Measurements from ENCODE around the gene LDHB.
A peak's percentile ranks its signal among the peaks of the same experiment; 100 is the strongest.
"Not testable (repeated sequence)": the region's sequence is repeated elsewhere in the genome, so short reads cannot be mapped to it uniquely, and the experiment has no call there.

The LDHB gene

GRCh38 chr12:21662122-21662792 lies 4.6 kb upstream of the LDHB start:
- no peak for DNase-seq (ENCODE audit: low spot score)

- not testable (repeated sequence) for DNase-seq (ENCODE audit: low spot score)
Measured at GRCh38 chr12:21661396-21662093, 3.9 kb upstream of the LDHB start.

GRCh38 chr12:21659383-21659782 lies 1.7 kb upstream of the LDHB start:
- DNase-seq (ENCODE audit: low spot score), result no peak

- peak; percentile 62 for DNase-seq (ENCODE audit: low spot score)
Measured at GRCh38 chr12:21656905-21657325, 727 bp downstream of the LDHB start.

- DNase-seq (ENCODE audit: low spot score), result no peak
Measured at GRCh38 chr12:21655591-21655990, 2.1 kb downstream of the LDHB start.

GRCh38 chr12:21651821-21652220 lies 5.8 kb downstream of the LDHB start:
- DNase-seq (ENCODE audit: low spot score), result no peak

GRCh38 chr12:21650997-21651396 lies 6.6 kb downstream of the LDHB start:
- no peak for DNase-seq (ENCODE audit: low spot score)

GRCh38 chr12:21649034-21649433 lies 8.6 kb downstream of the LDHB start:
- no peak for DNase-seq (ENCODE audit: low spot score)

- no peak for DNase-seq (ENCODE audit: low spot score)
Measured at GRCh38 chr12:21648378-21648777, 9.3 kb downstream of the LDHB start.

GRCh38 chr12:21647179-21647578 lies 10.5 kb downstream of the LDHB start:
- DNase-seq (ENCODE audit: low spot score), result no peak

- DNase-seq (ENCODE audit: low spot score), result peak; percentile 59
Measured at GRCh38 chr12:21645041-21645500, 12.6 kb downstream of the LDHB start.

GRCh38 chr12:21644516-21644915 lies 13.1 kb downstream of the LDHB start:
- no peak for DNase-seq (ENCODE audit: low spot score)

GRCh38 chr12:21643758-21644157 lies 13.9 kb downstream of the LDHB start:
- DNase-seq (ENCODE audit: low spot score), result no peak

- DNase-seq (ENCODE audit: low spot score), result no peak
Measured at GRCh38 chr12:21642707-21643389, 14.8 kb downstream of the LDHB start.

- DNase-seq (ENCODE audit: low spot score), result no peak
Measured at GRCh38 chr12:21638054-21638891, 19.4 kb downstream of the LDHB start.

- no peak for DNase-seq (ENCODE audit: low spot score)
Measured at GRCh38 chr12:21634245-21634644, 23.4 kb downstream of the LDHB start.

GRCh38 chr12:21631367-21631766 lies 26.3 kb downstream of the LDHB start:
- DNase-seq (ENCODE audit: low spot score), result no peak

GRCh38 chr12:21627924-21628323 lies 29.7 kb downstream of the LDHB start:
- DNase-seq (ENCODE audit: low spot score), result no peak

GRCh38 chr12:21618566-21618965 lies 39.1 kb downstream of the LDHB start:
- DNase-seq (ENCODE audit: low spot score), result no peak

- DNase-seq (ENCODE audit: low spot score), result no peak
Measured at GRCh38 chr12:21617030-21617429, 40.6 kb downstream of the LDHB start.

GRCh38 chr12:21615431-21615830 lies 42.2 kb downstream of the LDHB start:
- DNase-seq (ENCODE audit: low spot score), result no peak

- DNase-seq (ENCODE audit: low spot score), result no peak
Measured at GRCh38 chr12:21614506-21614905, 43.1 kb downstream of the LDHB start.

All from SK-N-DZ (cell line).